GM21737 (cell line): ENCODE measurements around the gene KIF2C.
"Not testable (repeated sequence)": the region's sequence is repeated elsewhere in the genome, so short reads cannot be mapped to it uniquely, and the experiment has no call there.

Experiments
- ATAC-seq: cut with Tn5 transposase; IDR thresholded peaks from one replicate; pipeline ENCODE4 v1.9.1; 2021; ENCODE audit warnings: mild to moderate bottlenecking, moderate library complexity; ENCODE audit not compliant: unreplicated experiment

KIF2C gene

DNA sequence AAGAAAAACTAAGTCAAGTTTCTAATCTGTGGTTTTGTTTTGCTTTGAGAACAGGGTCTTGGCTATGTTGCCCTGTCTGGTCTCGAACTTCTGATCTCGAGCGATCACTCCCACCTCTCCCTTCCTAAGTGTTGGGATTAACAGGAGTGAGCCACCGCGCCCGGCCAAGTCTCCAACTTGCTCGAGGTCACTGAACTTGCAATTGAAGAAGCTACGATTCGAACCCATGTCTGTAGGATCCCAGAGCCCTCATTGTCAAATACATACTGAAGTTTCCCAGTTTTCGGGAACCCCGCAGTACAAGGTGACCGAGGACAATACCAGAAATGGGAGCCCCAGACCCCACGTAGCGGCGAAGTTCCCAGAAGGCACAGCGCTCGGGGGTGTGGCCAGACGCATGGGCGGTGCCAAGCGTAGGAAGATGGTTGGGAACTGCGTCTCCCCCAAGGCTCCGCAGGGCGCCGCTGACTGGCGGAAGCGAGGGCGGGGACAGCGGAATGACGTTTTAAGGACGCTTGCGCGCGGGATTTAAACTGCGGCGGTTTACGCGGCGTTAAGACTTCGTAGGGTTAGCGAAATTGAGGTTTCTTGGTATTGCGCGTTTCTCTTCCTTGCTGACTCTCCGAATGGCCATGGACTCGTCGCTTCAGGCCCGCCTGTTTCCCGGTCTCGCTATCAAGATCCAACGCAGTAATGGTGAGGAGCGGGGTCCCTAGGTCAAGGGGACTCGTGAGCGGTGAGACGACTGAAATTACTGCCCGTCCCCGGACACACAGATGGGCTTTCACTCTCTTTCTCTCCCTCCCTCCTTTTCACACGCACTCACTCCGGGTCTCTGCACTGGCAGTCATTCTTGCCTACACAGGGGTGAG lies at the start of gene KIF2C:
Gene KIF2C, plus strand, starts transcription at position 531 of the 872 bp plus-strand sequence. Its CDS starts 96 bp downstream, at position 627.
- ATAC-seq = peak; percentile 97

DNA sequence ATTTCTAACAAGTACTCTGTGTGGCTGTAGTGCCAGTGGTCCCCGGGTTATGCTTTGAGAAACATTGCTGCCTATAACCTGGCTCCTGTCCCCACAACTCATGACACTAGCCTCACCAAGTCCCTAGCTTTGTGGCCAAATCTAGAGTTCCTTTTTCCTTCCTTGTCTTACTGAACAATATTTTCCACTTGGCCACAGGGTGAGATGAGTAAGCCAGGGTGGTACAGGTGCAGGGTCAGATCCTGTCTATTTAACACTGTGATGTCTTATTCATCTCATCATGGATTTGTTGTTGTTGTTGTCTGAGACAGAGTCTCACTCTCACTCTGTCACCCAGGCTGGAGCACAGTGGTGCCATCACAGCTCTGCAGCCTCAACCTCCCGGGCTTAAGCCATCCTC lies 46.5 kb upstream of the KIF2C start:
- no peak for ATAC-seq

DNA sequence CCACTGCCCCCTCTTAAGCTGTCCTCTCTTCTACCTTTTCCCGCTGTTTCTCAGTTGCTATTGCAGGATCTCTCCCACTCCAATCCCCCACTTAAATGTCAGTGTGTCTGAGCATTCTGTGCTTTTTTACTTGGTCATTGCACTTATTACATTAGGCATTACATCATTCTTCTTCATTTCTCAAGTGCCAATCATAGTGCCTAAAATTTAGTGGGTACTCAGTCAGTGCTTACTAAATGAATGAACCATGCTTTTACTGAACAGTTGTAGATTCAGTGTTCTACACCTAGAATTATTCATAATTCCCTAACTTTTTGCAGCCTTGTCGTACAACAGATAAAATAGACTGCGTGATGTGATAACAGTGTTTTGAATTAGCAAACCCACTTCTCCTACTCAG lies 45.7 kb upstream of the KIF2C start:
- no peak for ATAC-seq

DNA sequence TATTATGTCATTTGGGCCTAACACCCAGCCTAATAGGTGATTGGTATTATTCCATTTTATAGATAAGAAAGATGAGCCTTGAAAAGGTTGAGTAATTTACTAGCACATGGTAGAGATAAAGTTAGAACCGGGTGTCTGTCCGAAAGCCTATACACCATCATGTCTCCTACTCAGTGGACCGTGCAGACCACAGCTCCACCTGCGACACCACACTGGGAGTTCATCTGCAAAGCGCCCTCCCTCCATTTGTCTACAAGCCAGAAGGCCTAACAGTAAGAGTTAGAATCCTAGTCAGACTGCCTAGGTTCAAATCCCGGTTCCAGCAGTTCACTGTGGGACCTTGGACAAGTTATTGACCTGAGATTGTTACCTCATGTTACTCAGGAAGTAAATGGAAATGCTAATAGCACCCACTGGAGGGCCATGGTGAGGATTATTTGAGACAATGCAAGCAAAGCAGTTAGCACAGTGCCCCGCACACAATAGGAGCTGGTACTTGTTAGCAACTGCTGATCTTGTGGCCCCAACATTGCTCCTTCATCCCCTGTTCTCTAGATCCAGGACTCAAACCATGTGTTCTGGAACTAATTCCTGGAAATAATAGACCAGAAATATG lies 44.7 kb upstream of the KIF2C start:
- peak; percentile 60 for ATAC-seq

DNA sequence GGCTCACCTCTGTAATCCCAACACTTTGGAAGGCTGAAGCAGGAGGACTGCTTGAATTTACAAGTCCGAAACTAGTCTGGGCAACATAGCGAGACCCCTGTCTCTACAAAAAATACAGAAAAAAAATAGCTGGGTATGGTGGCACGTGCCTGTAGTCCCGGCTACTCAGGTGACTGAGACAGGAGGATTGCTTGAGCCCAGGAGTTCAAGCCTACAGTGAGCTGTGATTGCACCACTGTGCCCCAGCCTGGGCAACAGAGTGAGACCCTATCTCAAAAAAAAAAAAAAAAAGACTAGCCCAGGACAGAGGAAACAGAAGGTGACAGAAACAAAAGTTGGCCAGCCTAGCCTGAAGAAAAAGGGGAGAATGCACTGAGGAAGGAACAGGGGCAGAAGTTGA lies 44.0 kb upstream of the KIF2C start:
- ATAC-seq = no peak

DNA sequence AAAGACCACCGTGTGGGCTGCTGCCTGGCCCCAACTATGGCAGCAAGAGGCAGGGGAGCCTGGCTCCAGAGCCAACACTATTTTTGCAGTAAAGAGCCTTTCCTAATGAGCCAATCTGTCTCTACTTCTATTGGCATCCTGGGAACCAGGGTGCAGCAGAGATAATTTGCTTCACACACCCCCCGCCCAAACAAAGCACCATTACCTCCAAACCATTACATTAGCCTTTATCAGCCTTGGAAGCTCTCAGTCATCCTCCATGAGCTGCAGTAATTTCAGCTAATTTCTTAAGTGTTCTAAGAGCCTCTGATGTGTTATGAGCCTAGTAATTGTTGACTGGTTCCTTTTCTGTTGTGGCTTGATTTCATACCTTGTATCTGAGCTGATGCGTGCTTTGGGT lies 43.5 kb upstream of the KIF2C start:
- ATAC-seq = no peak

DNA sequence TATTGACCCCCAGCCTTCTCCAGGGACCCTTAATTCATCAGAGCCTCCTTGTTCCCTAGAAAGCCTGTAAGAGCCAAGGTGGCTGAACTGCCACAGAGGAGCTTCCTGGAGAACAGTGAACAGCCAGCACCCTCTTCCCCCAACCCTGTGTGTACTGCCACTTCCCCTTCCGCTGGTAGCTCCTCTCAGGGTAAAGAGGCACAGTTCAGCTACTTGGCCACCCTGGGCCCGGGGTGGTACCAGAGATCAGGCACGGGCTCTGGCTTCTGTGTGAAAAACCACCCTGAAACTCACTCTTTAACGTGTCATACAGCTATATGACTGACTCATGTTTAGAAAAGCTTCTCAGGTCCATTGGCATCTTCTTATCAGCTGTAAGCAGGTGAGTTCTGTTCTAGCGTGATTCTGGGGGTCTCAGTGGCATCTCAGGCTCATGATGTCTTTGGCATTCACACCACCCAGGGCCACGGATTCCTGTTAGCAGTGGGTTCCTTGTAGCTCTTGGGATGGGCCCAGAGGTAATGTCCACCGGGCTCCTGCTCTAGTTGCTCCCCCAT lies 42.8 kb upstream of the KIF2C start:
- ATAC-seq = no peak

DNA sequence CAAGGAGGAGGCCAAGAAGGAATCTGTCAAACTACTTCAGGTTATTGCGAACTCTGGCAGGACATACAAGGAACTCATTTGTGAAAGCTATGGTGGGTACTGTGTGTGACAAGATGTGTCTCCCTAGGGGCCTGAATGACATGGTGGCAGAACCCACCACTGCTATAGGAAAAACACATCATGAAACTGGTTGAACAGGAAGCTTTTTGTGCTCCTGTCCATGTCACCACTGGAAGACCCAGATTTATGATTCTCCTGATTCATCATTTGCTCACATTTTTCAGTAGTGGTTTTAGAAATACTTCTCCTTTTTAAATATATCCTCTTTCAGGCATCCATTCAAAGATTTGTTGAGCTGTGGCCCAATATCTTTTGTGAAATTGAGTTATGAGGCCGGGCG lies 41.5 kb upstream of the KIF2C start:
- no peak for ATAC-seq

DNA sequence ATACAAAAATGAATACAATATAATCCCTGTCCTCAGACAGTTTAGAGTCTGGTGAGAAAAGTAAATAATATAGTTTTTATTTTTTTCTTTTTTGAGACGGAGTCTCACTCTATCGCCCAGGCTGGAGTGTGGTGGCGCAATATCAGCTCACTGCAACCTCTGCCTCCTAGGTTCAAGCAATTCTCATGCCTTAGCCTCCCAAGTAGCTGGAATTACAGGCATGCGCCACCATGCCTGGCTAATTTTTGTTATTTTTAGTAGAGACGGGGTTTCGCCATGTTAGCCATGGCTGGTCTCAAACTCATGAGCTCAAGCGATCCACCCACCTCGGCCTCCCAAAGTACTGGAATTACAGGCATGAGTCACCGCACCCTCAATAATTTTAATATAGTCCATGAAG lies 40.3 kb upstream of the KIF2C start:
- not testable (repeated sequence) for ATAC-seq

DNA sequence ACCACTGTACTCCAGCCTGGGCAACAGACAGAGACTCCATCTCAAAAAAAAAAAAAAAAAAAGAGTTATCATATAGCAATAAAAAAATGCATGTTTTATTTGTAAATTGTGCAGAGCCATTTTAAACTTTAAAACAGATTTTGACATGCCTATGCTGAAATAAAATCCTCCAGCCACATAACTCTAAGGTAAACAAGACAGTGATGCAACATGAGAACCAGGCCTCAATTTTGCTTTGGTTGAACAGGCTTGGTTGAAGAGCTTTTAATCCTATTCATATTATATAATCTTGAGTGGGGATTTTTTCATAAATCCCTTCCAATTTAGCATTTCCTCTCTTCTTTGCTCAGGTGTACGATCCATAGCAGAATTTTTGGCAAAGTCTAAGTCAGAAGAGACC lies 39.1 kb upstream of the KIF2C start:
- ATAC-seq = no peak

DNA sequence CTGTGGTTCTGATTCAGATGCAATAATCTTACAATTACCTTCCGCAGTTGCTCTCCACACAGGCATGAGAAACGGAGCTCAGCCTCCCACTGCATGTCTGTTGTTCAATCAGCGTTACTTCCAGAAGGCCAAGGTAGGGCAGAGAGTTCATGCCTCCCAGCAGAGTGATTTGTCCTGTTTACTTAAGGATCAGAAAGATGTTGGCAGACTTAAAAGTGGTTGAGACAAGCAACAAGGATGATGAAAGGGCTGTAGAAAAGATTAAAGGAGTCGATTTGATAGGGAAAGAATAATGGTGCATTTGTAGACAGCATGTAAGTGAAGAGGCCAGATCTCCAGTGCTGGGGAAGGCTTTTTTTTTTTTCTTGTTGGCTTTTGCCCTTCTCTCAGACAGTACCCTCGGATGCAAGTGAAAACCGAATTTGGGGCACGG lies 38.5 kb upstream of the KIF2C start:
- ATAC-seq = no peak

DNA sequence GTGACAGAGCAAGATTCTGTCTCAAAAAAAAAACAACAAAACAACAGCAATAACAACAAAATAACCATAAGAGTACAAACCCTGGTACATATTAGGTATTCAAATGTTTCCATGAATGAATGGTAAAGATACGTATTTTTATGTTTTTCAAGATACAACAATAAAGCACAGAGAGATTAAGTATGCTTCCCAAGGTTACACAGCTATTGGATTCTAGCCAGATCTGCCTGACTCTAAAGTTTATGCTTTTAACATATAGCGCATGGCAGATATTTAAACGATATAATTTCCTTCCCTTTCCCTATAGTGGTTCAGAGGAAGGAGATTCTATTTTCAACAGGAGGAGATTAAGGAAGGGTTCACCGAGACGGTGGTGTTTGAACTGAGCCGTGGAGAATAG lies 34.2 kb upstream of the KIF2C start:
- no peak for ATAC-seq

DNA sequence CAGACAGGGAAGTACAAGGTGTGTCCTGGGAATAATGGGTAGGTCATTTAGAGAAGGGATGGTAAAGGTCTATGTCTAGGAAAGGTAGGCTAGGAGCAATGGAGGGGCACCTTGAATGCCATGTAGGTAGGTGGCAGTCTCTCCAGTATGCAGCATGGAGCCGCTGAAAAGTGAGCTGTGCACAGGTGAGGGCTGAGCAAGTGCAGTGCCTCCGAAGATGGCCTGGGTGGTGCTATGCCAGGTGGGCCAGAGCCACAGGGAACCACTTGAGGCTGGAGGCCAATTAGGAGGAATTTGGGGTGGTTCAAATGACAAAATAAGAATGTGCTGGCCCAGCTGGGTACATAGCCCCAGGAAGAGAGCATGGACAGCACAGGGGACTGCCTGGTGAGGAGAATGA lies 33.7 kb upstream of the KIF2C start:
- no peak for ATAC-seq

DNA sequence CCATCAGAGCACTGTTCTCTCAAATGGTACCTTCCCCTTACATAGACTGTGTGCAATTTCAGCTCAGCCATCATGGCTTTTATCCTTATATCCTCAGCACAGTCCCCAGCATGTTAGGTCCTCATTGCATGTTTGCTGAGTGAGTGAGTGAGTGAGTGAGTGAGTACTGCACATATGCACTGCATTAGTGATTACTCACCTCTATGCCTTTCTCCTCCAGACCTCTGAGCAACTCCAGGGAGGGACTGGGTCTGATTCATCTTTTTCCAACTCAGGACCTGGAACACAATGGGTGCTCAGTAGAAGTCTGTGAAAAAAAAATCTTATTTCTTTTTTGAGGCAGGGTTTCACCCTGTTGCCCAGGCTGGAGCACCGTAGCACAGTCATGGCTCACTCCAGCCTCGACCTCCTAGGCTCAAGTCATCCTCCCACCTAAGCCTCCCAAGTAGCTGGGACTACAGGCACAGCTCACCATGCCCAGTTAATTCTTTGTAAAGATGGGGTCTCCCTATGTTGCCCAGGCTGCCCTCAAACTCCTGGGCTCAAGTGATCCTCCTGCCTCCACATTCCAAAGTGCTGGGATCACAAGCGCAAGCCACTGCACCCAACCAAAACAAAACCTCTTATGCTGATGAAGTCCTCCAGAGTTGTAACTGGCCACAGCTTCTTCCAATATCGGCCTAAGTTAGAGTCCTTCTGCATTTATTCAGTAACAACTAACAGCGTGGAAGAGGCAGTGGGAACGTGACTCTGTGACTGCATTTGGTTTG lies 32.3 kb upstream of the KIF2C start:
- ATAC-seq = no peak

DNA sequence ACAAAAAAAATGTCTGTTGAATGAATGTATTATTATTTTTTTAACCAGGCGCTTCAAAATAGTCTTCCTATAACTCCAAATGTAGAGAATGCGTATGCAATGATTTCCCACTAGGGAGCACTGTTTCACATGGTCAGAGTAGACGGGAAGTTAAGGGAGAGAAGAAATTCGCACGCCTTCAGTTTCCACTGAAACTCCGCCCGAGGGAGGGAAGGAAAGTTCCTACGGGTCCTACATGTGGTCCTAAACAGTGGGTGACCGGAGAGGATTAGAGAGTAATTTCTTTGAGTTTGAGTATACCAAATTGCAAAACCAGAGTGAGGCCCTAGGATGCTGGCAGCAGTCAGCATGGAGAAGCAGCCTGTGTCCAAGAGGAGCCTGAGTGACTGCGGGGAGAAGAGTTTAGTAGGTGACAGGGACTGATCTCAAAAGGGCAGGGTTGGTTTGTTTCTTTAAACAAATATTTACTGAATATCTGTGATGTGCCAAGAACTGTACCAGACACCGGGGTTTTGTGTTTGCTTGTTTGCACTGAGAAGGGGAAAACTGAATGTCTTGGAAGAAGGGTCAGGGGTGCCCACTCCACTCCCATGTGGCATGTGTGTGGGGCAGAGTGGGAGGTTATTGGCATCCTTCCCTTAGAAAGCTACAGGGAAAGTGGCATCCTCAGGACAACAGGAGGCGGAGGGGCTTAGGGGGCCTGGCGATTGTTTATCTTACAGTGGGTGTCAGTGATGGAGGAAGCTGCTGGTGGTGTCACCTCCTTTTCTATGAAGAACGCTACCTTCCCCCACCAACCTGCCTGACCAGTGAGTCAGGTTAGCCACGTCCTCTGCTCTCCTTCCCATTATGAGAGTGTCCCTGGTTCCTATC lies 31.4 kb upstream of the KIF2C start:
- ATAC-seq = no peak

DNA sequence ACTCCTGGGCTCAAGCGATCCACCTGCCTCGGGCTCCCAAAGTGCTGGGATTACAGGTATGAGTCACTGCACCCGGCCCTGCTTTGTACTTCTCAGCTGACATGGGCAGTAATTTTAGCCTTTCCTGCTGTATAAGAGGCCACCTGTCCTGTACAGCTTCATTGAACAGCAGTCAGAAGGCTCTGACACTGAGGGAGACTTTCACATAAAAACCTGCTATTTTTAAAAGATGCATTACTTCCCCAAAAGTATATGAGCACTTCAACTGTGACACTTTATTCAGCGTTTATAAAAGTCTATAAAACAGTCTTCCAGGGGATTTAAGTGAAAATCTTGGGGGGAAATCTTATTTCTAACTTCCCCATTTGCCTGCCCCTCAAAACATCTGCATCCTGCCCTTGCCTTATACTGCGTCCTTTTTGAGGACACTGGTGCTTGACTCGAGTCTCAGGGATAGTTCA lies 26.3 kb upstream of the KIF2C start:
- peak; percentile 55 for ATAC-seq

DNA sequence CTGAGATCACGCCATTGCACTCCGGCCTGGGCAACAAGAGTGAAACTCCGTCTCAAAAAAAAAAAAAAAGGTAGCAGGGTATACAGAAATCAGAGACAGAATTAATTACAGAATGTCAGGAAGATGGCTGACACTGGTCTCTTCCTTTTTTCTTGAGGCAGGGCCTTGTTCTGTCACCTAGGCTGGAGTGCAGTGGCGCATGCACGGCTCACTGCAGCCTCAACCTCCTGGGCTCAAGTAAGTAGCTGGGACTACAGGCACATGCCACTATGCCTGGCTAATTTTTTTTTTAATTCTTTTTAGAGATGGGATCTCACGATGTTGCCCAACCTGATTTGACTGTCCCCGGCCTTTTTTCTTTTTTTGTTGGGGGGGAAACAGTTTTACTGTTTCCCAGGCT lies 25.1 kb upstream of the KIF2C start:
- no peak for ATAC-seq

DNA sequence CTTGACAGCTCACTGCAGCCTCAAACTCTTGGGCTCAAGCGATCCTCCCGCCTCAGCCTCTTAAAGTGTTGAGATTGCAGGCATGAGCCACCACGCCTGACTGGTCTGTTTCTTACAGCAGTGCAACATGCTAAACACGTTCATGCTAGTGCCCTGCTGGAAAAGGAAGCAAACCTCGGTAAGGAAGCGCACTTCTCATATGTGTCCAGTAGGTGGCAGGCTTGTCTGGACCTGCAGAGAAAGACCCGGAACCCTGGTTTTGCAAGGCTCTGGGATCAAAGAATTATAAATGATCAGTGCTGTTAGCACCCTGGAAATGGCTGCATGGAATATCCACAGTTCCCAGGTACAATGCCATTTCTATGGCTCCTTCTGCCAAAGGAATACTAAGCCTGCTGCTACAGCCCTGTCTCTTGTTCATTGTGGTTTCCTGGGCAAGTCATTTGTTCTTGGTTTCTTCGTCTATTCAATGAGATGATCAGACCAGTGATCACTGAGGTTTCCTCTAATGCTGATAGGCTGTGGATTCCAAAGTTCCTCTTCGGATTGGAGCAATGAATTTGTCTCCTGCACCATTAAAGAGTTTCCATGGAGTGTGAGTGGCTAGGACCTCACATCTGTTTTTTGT lies 24.6 kb upstream of the KIF2C start:
- no peak for ATAC-seq

DNA sequence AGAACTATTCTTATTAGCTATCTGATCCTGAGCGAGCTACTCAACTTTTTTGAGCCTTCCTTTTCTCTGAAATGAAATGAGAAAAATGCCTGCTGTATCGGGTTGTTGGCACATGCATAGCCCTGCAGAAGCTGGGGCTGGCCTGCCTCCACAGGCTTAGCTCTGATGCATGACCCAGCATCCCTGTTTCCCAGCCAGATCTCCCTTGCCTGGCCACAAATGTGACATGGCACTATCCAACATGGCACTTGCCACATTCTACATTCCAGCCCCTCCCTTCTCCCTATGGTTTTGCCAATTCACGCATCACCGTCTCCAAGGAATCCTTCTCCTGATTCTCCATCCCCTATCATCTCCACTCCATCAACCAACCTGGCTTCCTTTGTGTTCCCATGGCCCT lies 22.5 kb upstream of the KIF2C start:
- ATAC-seq = no peak

DNA sequence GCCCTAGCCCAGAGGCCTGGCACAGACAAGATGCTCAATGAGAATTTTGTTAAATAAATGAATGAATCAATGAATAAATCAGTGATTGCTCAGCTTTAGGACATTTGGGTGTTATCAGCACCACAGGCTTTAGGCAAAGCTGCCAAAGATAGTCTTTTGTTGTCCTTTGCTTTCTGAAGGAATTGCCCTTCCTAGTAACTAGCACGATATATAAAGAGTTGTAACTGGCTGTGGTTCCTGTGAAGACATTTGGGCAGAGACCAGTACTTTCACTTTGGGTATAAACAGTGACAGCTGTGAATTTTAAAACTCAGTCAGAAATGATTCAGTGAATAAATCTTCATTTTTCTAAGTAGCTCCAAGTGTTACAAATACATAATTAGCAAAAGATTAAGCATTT lies 22.0 kb upstream of the KIF2C start:
- ATAC-seq = no peak
